Upper lobe of left lung (tissue), 6 donors: Measurements from ENCODE around the gene SH2D2A. TPM values are rescaled to one million over a fixed set of nuclear protein-coding genes. Genes with fewer than 3 reads are reported as not detected.

Experiments used
- ATAC-seq, 2 donors: fragments of 200-7000 bp; cut with Tn5 transposase; one replicate each; pipeline ENCODE4 v1.9.1; 2022; ENCODE audit warnings: mild to moderate bottlenecking in 2 of 2, moderate library complexity in 2 of 2; ENCODE audit not compliant: low FRiP score in 2 of 2
- DNase-seq, 2 donors: peaks; one replicate each; pipeline ENCODE4 v3.0.0-alpha.2; 2019 to 2020
- H3K27ac ChIP-seq, 4 donors: fragments of 200-600 bp; sonication (generic); one replicate each; pipeline ENCODE4 v1.5.1; 2016 to 2019
- H3K27me3 ChIP-seq, 4 donors: fragments of 200-600 bp; sonication (generic); one replicate each; pipeline ENCODE4 v1.5.1; 2017 to 2019
- H3K36me3 ChIP-seq, 4 donors: fragments of 200-600 bp; sonication (generic); one replicate each; pipeline ENCODE4 v1.5.1; 2016 to 2019
- H3K4me1 ChIP-seq, 4 donors: fragments of 200-600 bp; sonication (generic); one replicate each; pipeline ENCODE4 v1.5.1; 2018 to 2019
- H3K4me3 ChIP-seq, 4 donors: fragments of 200-600 bp; sonication (generic); one replicate each; pipeline ENCODE4 v1.5.1; 2017 to 2019; ENCODE audit warnings: mild to moderate bottlenecking in 2 of 4, moderate library complexity in 1 of 4
- H3K9me3 ChIP-seq, 4 donors: fragments of 200-600 bp; sonication (generic); one replicate each; pipeline ENCODE4 v1.5.1; 2018 to 2019
- CTCF ChIP-seq, 6 experiments: fragments of 450-650 bp in 4 of 6; fragments of 200-600 bp in 2 of 6; sonication (generic) in 2 of 6; IDR thresholded peaks; one replicate each; pipeline ENCODE4 v1.5.1; 2016 to 2019; ENCODE audit warnings: antibody characterized with exemption in 6 of 6
- EP300 ChIP-seq, 4 donors: sonication (generic); formaldehyde crosslinking; IDR thresholded peaks; one replicate each; pipeline ENCODE4 v1.5.1; 2017; ENCODE audit warnings: antibody characterized with exemption in 4 of 4, control low read depth in 2 of 4
- POLR2A ChIP-seq, 4 donors: fragments of 450-650 bp; IDR thresholded peaks; one replicate each; pipeline ENCODE4 v1.5.1; 2016 to 2017; ENCODE audit warnings: antibody characterized with exemption in 4 of 4, mild to moderate bottlenecking in 2 of 4
- POLR2AphosphoS5 ChIP-seq, 2 donors: sonication (generic); formaldehyde crosslinking; IDR thresholded peaks; one replicate each; pipeline ENCODE4 v1.5.1; 2017; ENCODE audit warnings: antibody characterized with exemption in 2 of 2
- WGBS, 2 donors: methylation state at CpG; one replicate each; pipeline ENCODE4 v1.1.5; 2017 to 2018; 5-methylcytosine and 5-hydroxymethylcytosine counted together
- total RNA-seq, 6 donors: library from RNA; depleted of rRNA in 4 of 6; stranded (reverse); fragments of >200 nt in 4 of 6; gene quantifications; one replicate each; pipeline versions ENCODE4 v1.1.0 to v1.2.1, GENCODE V29; 2016 to 2021
- donor health status: DM: no; HTN: no; CAD: no; lungs with moderate emphysema.
- donor health status: DM: no; HTN: yes; CAD: no; lungs with severe emphysema.

Gene SH2D2A
- 1 to 10 TPM; 2.3 to 8.4 (median 5.0) TPM for total RNA-seq

- ATAC-seq, result peak; percentile 27 to 54
- TF ChIP-seq POLR2A (IDR thresholded peaks at IDR 0.05), result peak in 2 of 4 donors; percentile 37 to 80
- TF ChIP-seq CTCF (IDR thresholded peaks at IDR 0.05), result no peak
- peak in 1 of 4 donors; percentile 41 for TF ChIP-seq EP300 (IDR thresholded peaks at IDR 0.05)
- TF ChIP-seq POLR2AphosphoS5 (IDR thresholded peaks at IDR 0.05), result peak in 1 of 2 donors; percentile 73
- H3K36me3 ChIP-seq, result no peaks in the 10 kb centered on the region
- peak within 1 kb of the TSS in 3 of 4 donors; percentile 18 to 53 (median 31) for H3K4me3 ChIP-seq
- no peaks in the 10 kb centered on the region for H3K27me3 ChIP-seq
- peaks cover 13 to 20% (median 18%) of the 10 kb centered on the region in 4 donors for H3K4me1 ChIP-seq
- peak in 1 of 2 donors; percentile 60 for DNase-seq
- WGBS, 2 donors, result 17 to 31% methylated on average over 2 to 10 of the region's 10 CpGs
- no peaks in the 10 kb centered on the region for H3K9me3 ChIP-seq
- H3K27ac ChIP-seq, result peak within 1 kb of the TSS; percentile 70 to 86 (median 76)
These were observed at the start of gene SH2D2A for GRCh38 chr1:156816561-156817328. Gene SH2D2A, minus strand, starts transcription at chr1:156816848. Its CDS starts 140 bp downstream, at chr1:156816708.

GRCh38 chr1:156865865-156866248 is 49.2 kb upstream of the SH2D2A start:
- TF ChIP-seq POLR2AphosphoS5 (IDR thresholded peaks at IDR 0.05), result no peak
- TF ChIP-seq POLR2A (IDR thresholded peaks at IDR 0.05), result no peak
- no peak for TF ChIP-seq CTCF (IDR thresholded peaks at IDR 0.05)
- no peak for TF ChIP-seq EP300 (IDR thresholded peaks at IDR 0.05)
- Histone ChIP-seq H3K4me3 (no peak overlapping the region), H3K36me3 (no peaks in the 10 kb centered on the region), H3K4me1 (peaks cover 3 to 4% (median 4%) of the 10 kb centered on the region in 4 donors), H3K27ac (no peak overlapping the region), H3K9me3 (no peaks in the 10 kb centered on the region), H3K27me3 (peaks cover 0 to 23% (median 13%) of the 10 kb centered on the region in 4 donors)
- 65 to 74% methylated on average over 4 of the region's 4 CpGs for WGBS, 2 donors
- DNase-seq, result no peak
- no peak for ATAC-seq

GRCh38 chr1:156865258-156865657 is 48.6 kb upstream of the SH2D2A start:
- ATAC-seq (no peak), DNase-seq (no peak)
- no peaks in the 10 kb centered on the region for H3K36me3 ChIP-seq
- no peaks in the 10 kb centered on the region for H3K9me3 ChIP-seq
- WGBS, 2 donors, result 74 to 84% methylated on average over 9 of the region's 9 CpGs
- peaks cover 9 to 10% (median 10%) of the 10 kb centered on the region in 4 donors for H3K4me1 ChIP-seq
- no peak overlapping the region for H3K4me3 ChIP-seq
- no peak overlapping the region for H3K27ac ChIP-seq
- H3K27me3 ChIP-seq, result peaks cover 0 to 29% (median 19%) of the 10 kb centered on the region in 4 donors
- TF ChIP-seq POLR2A (IDR thresholded peaks at IDR 0.05) (no peak), POLR2AphosphoS5 (IDR thresholded peaks at IDR 0.05) (no peak), CTCF (IDR thresholded peaks at IDR 0.05) (no peak), EP300 (IDR thresholded peaks at IDR 0.05) (no peak)

- TF ChIP-seq CTCF (IDR thresholded peaks at IDR 0.05), result no peak
- no peak for TF ChIP-seq EP300 (IDR thresholded peaks at IDR 0.05)
- no peak for TF ChIP-seq POLR2A (IDR thresholded peaks at IDR 0.05)
- no peak for TF ChIP-seq POLR2AphosphoS5 (IDR thresholded peaks at IDR 0.05)
- Histone ChIP-seq H3K27me3 (peaks cover 0 to 34% (median 21%) of the 10 kb centered on the region in 4 donors), H3K9me3 (no peaks in the 10 kb centered on the region), H3K36me3 (no peaks in the 10 kb centered on the region), H3K27ac (no peak overlapping the region), H3K4me3 (no peak overlapping the region), H3K4me1 (peaks cover 14 to 15% (median 14%) of the 10 kb centered on the region in 4 donors)
- DNase-seq (no peak), ATAC-seq (no peak)
- 90 to 93% methylated on average over 2 to 4 of the region's 4 CpGs for WGBS, 2 donors
These were observed 48.1 kb upstream of the SH2D2A start for GRCh38 chr1:156864796-156865195.
